G401 (cell line): Measurements from ENCODE around the gene RBM7. TPM values are rescaled to one million over a fixed set of nuclear protein-coding genes. Genes with fewer than 3 reads are reported as not detected.
A peak's percentile ranks its signal among the peaks of the same experiment; 100 is the strongest.

ENCODE experiments used
- DNase-seq: peaks from one replicate; pipeline ENCODE4 v3.0.0-alpha.2; 2015; ENCODE audit warnings: low spot score
- in situ Hi-C: cut with HindIII; loops from 2 replicates; pipeline ENCODE4 v1.10.0; 2016; ENCODE audit warnings: low sequenced_read_pairs, mixed read lengths
- total RNA-seq: library from RNA; depleted of rRNA; stranded (reverse); fragments of >200 nt; shearing (Covaris generic); gene quantifications from 2 replicates; pipeline ENCODE4 v1.2.3, GENCODE V29; 2014; rRNA removed

The RBM7 gene
- total RNA-seq, 1 experiment from 2014 or later = 32.9 TPM

DNA sequence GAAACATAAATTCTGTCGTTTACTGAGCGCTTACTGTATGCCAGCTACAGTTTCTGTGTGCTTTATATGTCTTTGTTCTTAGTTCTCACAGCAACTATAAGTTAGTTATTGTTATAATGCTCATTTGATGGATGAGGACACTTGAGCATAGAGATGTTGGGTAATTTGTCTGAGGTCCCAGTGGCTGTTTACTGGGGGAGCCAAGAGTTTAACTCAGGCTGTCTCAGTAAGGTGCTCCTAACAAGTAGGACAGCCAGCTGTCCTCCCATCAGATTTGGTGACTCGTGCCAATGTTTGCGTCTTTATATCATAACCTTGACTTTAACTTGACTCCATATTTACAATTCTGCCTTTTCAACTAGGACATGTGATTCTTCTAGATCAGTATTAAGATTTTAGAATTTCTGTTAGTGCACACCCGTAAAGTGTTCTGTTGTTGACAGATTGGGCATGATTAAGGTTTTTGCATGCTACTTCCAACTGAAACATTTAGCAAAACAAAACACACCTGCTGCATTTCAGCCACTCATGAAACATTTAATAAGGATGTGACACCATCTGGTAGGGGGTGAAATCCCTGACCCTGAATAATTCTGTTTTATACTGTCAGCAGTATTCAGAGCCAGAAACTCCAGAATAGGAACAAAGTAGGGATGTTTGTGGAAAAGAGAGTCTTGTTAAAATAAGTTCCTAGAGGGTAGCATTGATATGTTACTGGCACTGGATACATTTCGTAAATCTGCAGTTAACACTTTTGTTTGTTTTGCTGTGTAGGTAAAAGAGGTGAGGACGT, 40.7 kb downstream of the RBM7 start:
- in situ Hi-C loops = no loop called here
- DNase-seq = peak; percentile 41

DNA sequence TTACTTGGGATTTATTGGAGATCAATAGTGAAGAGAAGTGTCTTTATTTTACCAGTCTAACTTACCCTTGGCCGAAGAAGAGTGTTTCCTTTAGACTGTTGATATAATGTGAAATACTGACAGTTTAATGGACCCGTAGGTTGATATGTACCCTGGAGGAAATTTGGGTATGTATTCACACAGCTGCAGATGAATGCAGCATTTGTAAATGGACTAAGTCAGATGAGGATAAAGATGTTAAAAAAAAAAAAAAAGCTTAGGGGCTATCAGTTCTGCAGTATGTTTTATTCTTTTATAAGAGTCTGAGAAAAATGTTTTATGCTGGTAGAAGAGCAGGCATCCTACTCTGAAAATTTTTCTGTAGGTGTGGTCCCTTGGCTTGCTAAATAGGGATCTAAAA, 41.5 kb downstream of the RBM7 start:
- DNase-seq = no peak
- in situ Hi-C loops = no loop called here

DNA sequence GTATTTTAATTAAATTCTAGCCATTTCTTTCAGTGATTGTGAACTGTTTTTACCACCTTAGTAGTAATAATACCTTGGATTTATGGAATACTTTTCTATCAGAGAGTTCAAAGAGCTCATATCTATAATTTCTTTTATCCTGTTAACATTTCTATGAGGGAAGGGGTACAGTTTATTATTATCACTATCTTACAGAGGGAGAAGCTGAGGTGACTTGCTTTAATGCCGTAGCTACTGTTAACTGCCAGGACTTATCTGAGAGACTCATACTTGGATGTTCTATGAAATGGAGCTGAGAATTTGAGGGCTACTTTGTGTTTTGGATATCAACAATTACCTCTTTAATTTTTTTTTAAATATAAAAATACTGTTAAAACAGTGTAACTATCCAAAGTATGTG, 42.1 kb downstream of the RBM7 start:
- in situ Hi-C loops = no loop called here
- no peak for DNase-seq

DNA sequence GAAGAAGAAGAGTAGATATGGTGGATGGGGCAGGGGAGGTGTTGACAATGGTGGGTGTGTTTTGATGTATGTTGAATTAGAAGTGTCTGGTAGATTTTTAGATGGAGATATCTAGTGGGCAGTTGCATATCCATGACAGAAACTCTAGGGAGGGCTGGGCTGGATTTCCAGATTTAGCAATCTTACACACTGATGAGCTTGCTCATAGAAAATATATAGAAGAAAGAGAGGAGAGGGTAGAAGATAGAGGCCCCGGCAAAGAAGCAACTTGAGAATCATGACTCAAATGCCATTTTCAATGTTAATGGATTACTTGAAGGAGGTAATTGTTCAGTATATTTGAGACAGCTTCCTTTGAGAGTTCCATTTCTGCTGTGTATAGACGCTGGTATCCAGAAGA, 47.0 kb downstream of the RBM7 start:
- no peak for DNase-seq

DNA sequence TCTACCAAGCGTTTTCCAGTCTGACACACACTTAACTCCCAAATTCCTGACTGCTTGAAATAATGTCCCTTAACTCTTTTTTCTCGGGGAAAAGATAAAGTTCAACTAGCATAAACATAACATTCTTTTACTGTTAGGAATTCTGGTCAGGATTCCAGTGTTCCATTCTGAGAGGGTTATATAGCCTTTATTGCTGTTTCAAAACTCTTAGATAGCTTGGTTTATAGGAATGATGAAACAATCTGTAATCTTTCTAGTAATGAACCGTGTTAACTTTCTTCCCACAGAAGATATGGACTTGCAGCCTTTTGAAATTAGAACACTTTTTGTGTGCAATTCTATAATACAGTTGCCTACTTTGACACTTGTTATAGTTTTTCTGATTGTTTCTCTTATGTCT, 47.4 kb downstream of the RBM7 start:
- in situ Hi-C loops = no loop called here
- DNase-seq = peak; percentile 17

More for the DNA sequence above, 47.0 kb downstream of the RBM7 start:
- in situ Hi-C loops = no loop called here

DNA sequence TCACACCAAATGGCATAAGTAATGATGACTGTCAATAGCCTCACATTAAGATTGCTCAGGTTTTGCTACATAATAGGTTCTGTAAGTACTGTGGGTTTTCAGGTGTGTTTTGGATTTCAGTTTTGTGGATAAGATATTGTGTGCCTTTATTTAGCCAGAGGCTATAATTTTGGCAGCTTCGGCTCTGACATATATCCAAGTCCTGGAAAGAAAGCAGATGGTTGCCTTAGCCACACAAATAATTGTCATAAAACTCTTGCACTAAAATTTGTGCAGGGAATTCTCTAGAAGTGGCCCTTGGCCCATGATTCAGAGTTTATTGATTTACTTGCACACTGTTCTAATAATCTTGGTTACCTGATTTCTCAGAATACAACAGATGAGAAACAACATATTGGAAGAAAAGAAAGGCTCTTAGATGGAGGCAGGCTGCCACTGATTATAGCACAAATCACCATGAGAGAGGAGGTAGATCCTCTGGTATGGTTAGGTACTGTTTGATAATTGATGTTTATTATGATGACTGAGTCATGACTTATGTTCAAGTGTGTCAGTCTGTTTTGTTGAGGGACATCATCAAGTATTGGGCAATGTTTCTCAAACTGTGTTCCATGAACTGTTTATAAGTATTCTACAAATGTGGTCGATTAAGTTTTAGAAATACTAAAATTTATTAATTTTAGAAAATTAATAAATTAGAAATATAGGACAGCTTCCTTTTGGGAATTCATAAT, 48.5 kb downstream of the RBM7 start:
- in situ Hi-C loops = no loop called here
- DNase-seq = peak; percentile 87

DNA sequence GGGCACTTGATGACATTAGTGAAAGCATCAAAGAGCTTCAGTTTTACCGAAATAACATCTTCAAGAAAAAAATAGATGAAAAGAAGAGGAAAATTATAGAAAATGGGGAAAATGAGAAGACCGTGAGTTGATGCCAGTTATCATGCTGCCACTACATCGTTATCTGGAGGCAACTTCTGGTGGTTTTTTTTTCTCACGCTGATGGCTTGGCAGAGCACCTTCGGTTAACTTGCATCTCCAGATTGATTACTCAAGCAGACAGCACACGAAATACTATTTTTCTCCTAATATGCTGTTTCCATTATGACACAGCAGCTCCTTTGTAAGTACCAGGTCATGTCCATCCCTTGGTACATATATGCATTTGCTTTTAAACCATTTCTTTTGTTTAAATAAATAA, 49.4 kb downstream of the RBM7 start:
- DNase-seq = peak; percentile 17
- in situ Hi-C loops = no loop called here

DNA sequence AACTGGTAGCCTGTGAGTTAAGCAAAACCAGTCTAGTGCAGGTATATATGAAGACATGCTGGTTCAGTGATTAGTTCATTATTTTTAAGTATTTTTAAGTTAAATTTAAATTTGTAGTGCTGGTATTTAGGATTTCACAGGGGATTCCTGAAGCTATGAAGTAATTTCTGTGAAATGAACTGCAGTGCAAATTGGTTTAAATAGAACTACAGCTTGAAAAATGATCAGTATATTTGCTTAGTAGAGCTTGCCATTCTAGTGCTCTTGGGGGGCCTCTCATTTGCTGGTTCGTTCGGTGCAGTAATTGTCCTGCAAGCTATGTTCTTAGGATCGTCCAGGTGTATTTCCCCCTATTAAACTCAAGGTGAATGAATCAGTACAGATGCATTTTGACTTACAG, 51.9 kb downstream of the RBM7 start:
- DNase-seq = no peak
- in situ Hi-C loops = no loop called here

Other genes with a start within 250 kb of the RBM7 start
- gene NNMT, start 104.3 kb upstream of the RBM7 start, total RNA-seq = not detected in 2 replicates
- 4.2 and 4.6 TPM in 2 replicates for gene C11orf71, start 155 bp upstream of the RBM7 start, total RNA-seq
- 82.0 and 90.8 TPM in 2 replicates for gene REXO2, start 38.8 kb downstream of the RBM7 start, total RNA-seq
- not detected in 2 replicates for gene NXPE1, start 159.2 kb downstream of the RBM7 start, total RNA-seq
- not detected in 2 replicates for gene NXPE4, start 195.1 kb downstream of the RBM7 start, total RNA-seq